Activated CD4-positive, alpha-beta T cell treated with anti-CD3 and anti-CD28 coated beads, Interleukin-2, amount 10 ng/mL, durations not matched to agents 7 days and 5 days (primary cell): ENCODE data around the gene CDC37. TPM values are rescaled to one million over a fixed set of nuclear protein-coding genes. Genes with fewer than 3 reads are reported as not detected.
A peak's percentile ranks its signal among the peaks of the same experiment; 100 is the strongest.

Source experiments
- CTCF ChIA-PET: fragments of 350-600 bp; sonication (Branson Sonifier 250); formaldehyde crosslinking; loops from one replicate; lab custom pipeline; 2021; ENCODE audit warnings: antibody characterized with exemption; lab: Charles Lee
- POLR2A ChIA-PET: fragments of 350-600 bp; sonication (Branson Sonifier 250); formaldehyde crosslinking; loops from one replicate; lab custom pipeline; 2021; ENCODE audit warnings: antibody characterized with exemption; lab: Charles Lee
- DNase-seq: peaks from one replicate; pipeline ENCODE4 v3.0.0-alpha.2; 2020
- H3K27ac Mint-ChIP-seq: one replicate; pipeline ENCODE4 v1.8.0; 2021; ENCODE audit warnings: mild to moderate bottlenecking, moderate library complexity, mixed read lengths
- H3K27me3 Mint-ChIP-seq: one replicate; pipeline ENCODE4 v1.8.0; 2021; ENCODE audit warnings: mixed read lengths
- H3K36me3 Mint-ChIP-seq: one replicate; pipeline ENCODE4 v1.8.0; 2021; ENCODE audit warnings: low read depth, mixed read lengths
- H3K4me1 Mint-ChIP-seq: one replicate; pipeline ENCODE4 v1.8.0; 2021; ENCODE audit warnings: mixed read lengths
- H3K4me3 Mint-ChIP-seq: one replicate; pipeline ENCODE4 v1.8.0; 2021; ENCODE audit warnings: mild to moderate bottlenecking, moderate library complexity, mixed read lengths
- H3K9me3 Mint-ChIP-seq: one replicate; pipeline ENCODE4 v1.8.0; 2021; ENCODE audit warnings: mixed read lengths
- total RNA-seq, 2 experiments: library from RNA; stranded (reverse); gene quantifications; one replicate each; pipeline ENCODE4 v1.2.3, GENCODE V29; 2021

Gene CDC37
- total RNA-seq, 2 experiments from 2014 or later = 200 to 205 TPM

DNA sequence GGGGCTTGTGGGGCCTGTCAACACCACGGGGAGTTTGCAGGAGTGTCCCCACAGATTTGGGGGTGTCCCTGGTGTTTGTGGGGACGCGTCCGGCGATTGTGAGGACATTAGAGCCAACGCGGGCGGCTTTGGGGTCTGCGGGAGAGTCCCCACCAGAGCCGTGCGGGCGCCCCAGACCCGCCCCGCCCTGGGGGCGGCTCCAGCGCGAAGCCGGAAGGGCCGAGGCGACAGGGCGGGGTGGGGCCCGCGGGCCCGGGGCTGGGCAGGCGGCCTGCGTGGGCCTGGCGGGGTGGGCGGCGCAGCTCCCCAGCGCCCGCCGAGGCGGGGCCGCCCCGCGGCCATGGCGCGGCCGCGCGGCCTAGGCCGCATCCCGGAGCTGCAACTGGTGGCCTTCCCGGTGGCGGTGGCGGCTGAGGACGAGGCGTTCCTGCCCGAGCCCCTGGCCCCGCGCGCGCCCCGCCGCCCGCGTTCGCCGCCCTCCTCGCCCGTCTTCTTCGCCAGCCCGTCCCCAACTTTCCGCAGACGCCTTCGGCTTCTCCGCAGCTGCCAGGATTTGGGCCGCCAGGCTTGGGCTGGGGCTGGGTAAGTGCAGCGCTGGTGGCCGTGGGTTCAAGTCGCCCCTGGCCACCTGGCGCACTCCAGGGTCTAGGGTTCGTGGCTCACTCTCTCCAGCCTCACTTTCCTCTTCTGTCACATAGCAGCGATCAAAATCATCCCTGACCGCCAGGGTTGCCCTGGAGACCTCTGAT is 27.3 kb upstream of the CDC37 start:
- ChIA-PET CTCF (interaction anchor here (2.6 to 27.9 kb wide), 3 partner anchors 9 to 25 kb away, joined by 10 to 612 read pairs (median 129); partner anchors contain the start of genes CDC37 and PDE4A), POLR2A (no interaction called here)
- no peak for DNase-seq
- H3K27ac Mint-ChIP-seq = peak overlapping the region; percentile 72
- H3K9me3 Mint-ChIP-seq = no peaks in the 10 kb centered on the region
- peaks cover 40% of the 10 kb centered on the region for H3K27me3 Mint-ChIP-seq
- H3K36me3 Mint-ChIP-seq = peaks cover 9% of the 10 kb centered on the region
- H3K4me3 Mint-ChIP-seq = peak overlapping the region; percentile 72
- H3K4me1 Mint-ChIP-seq = peaks cover 56% of the 10 kb centered on the region

DNA sequence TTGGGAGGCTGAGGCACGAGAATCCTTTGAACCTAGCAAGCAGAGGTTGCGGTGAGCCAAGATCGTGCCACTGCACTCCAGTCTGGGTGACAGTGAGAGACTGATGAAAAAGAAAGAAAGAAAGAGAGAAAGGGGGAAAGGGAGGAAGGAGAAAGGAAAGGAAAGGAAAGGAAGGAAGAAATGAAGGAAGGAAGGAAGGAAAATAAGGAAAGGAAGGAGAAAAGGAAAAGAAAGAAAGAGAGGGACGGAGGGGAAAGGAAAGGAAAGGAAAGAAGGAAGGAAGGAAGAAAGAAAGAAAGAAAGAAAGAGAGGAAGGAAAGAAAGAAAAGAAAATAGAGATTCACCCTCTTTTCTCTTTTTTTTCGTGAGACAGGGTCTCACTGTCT is 25.6 kb upstream of the CDC37 start:
- H3K27me3 Mint-ChIP-seq = peaks cover 41% of the 10 kb centered on the region
- H3K4me1 Mint-ChIP-seq = peaks cover 71% of the 10 kb centered on the region
- POLR2A ChIA-PET = no interaction called here
- CTCF ChIA-PET = interaction anchor here (0.9 to 27.9 kb wide), 7 partner anchors 8 to 267 kb away, joined by 4 to 612 read pairs (median 4); partner anchors contain the start of genes CDC37 and PDE4A
- H3K27ac Mint-ChIP-seq = peak overlapping the region; percentile 73
- no peak for DNase-seq
- H3K9me3 Mint-ChIP-seq = no peaks in the 10 kb centered on the region
- H3K36me3 Mint-ChIP-seq = peaks cover 9% of the 10 kb centered on the region
- no peak overlapping the region for H3K4me3 Mint-ChIP-seq

DNA sequence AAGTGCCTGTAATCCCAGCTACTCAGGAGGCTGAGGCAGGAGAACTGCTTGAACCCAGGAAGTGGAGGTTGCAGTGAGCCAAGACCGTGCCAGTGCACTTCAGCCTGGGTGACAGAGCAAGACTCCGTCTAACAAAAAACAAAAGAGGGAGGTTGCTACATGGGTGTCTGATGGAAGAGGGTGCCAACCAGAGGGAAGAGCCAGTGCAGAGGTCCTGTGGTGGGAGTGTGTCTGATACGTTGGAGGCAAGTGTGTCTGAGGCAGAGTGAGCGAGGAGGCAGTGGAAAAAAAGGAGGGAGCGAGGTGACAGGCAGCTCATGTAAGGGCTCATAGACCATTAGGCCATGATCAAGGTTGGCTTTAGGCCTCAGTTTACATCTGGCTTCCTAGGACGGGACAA is 23.8 kb upstream of the CDC37 start:
- Mint-ChIP-seq H3K36me3 (peaks cover 9% of the 10 kb centered on the region), H3K27ac (peak overlapping the region; percentile 12), H3K4me3 (no peak overlapping the region), H3K27me3 (peaks cover 52% of the 10 kb centered on the region), H3K9me3 (no peaks in the 10 kb centered on the region), H3K4me1 (peaks cover 84% of the 10 kb centered on the region)
- ChIA-PET POLR2A (no interaction called here), CTCF (interaction anchor here (0.6 to 27.9 kb wide), 7 partner anchors 10 to 1931 kb away, joined by 3 to 612 read pairs (median 4); partner anchors contain the start of genes CDC37, ICAM5 and TYK2)
- no peak for DNase-seq

GRCh38 chr19:10424011-10424637 is 20.8 kb upstream of the CDC37 start:
- peak overlapping the region; percentile 58 for H3K27ac Mint-ChIP-seq
- no peaks in the 10 kb centered on the region for H3K9me3 Mint-ChIP-seq
- peak overlapping the region; percentile 68 for H3K4me3 Mint-ChIP-seq
- DNase-seq = peak; percentile 67
- no peaks in the 10 kb centered on the region for H3K36me3 Mint-ChIP-seq
- POLR2A ChIA-PET = interaction anchor here (0.6 to 1.4 kb wide), 3 partner anchors 16 to 54 kb away, joined by 3 read pairs; no protein-coding TSS in a partner anchor
- H3K27me3 Mint-ChIP-seq = peaks cover 52% of the 10 kb centered on the region
- peaks cover 83% of the 10 kb centered on the region for H3K4me1 Mint-ChIP-seq
- CTCF ChIA-PET = interaction anchor here (1.3 to 27.9 kb wide), 6 partner anchors 9 to 165 kb away, joined by 3 to 612 read pairs (median 4); partner anchors contain the start of gene CDC37

DNA sequence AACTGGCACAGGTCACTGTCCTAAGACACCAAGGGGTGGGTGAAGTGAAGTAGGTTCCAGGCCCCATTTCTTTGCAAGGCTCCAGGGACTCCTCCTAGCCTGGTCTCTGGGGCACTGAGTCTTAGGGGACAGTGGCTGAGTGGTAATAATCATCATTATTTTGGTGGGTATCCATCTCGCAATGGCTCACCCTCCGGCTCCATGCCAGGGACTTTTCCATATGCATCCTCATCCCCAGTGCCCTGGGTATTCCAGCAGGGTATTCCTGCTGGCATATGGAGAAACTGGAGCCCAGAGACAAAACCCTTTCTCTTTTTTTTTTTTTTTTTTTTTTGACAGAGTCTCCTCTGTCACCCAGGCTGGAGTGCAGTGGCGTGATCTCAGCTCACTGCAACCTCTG is 19.5 kb upstream of the CDC37 start:
- no peaks in the 10 kb centered on the region for H3K36me3 Mint-ChIP-seq
- DNase-seq = no peak
- H3K9me3 Mint-ChIP-seq = no peaks in the 10 kb centered on the region
- peak overlapping the region; percentile 52 for H3K27ac Mint-ChIP-seq
- no peak overlapping the region for H3K4me3 Mint-ChIP-seq
- peaks cover 51% of the 10 kb centered on the region for H3K27me3 Mint-ChIP-seq
- ChIA-PET POLR2A (no interaction called here), CTCF (interaction anchor here (1.3 to 27.9 kb wide), 5 partner anchors 10 to 164 kb away, joined by 4 to 612 read pairs (median 4); partner anchors contain the start of gene CDC37)
- H3K4me1 Mint-ChIP-seq = peaks cover 80% of the 10 kb centered on the region

- peak overlapping the region; percentile 77 for H3K4me3 Mint-ChIP-seq
- no peak for DNase-seq
- ChIA-PET POLR2A (no interaction called here), CTCF (interaction anchor here (0.5 to 27.9 kb wide), 11 partner anchors 8 to 280 kb away, joined by 3 to 612 read pairs (median 4); partner anchors contain the start of genes CDC37, ICAM5 and TYK2)
- peaks cover 77% of the 10 kb centered on the region for H3K4me1 Mint-ChIP-seq
- peak overlapping the region; percentile 52 for H3K27ac Mint-ChIP-seq
- H3K9me3 Mint-ChIP-seq = no peaks in the 10 kb centered on the region
- H3K27me3 Mint-ChIP-seq = peaks cover 54% of the 10 kb centered on the region
- H3K36me3 Mint-ChIP-seq = no peaks in the 10 kb centered on the region
Observed at GRCh38 chr19:10422046-10422461, 18.7 kb upstream of the CDC37 start.

GRCh38 chr19:10421240-10422045 is 18.1 kb upstream of the CDC37 start:
- H3K27ac Mint-ChIP-seq = peak overlapping the region; percentile 52

DNA sequence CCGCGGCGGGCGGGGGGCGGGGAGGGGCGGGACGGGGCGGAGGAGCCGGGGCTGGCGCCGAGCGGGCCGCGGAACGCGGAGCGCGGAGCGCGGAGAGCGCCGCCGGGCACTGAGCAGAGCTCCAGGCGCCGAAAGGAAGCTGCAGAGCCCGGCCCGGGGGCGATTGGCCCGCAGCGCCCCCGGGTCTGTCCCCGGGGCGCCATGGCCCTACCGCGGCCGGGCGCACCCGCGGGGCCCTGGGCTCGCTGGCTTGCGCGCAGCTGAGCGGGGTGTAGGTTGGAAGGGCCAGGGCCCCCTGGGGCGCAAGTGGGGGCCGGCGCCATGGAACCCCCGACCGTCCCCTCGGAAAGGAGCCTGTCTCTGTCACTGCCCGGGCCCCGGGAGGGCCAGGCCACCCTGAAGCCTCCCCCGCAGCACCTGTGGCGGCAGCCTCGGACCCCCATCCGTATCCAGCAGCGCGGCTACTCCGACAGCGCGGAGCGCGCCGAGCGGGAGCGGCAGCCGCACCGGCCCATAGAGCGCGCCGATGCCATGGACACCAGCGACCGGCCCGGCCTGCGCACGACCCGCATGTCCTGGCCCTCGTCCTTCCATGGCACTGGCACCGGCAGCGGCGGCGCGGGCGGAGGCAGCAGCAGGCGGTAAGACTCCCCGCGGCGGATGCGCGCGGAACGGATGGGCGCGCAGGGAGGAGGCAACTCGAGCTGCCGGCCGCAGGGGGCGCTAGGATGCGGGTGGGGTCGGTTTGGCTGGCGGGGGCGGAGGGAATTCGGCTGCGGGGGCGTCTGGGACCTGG is 17.3 kb upstream of the CDC37 start, which contains the start of gene PDE4A:
TSS of gene PDE4A (plus strand) at position 95 of the 796 bp plus-strand sequence. CDS start at position 322, 227 bp downstream.
- peak within 1 kb of the TSS; percentile 81 for H3K27ac Mint-ChIP-seq
- H3K36me3 Mint-ChIP-seq = peaks cover 3% of the 10 kb centered on the region
- peaks cover 57% of the 10 kb centered on the region for H3K27me3 Mint-ChIP-seq
- H3K4me3 Mint-ChIP-seq = peak within 1 kb of the TSS; percentile 77
- H3K4me1 Mint-ChIP-seq = peaks cover 83% of the 10 kb centered on the region
- ChIA-PET CTCF (interaction anchor here (0.5 to 27.9 kb wide), 11 partner anchors 10 to 282 kb away, joined by 3 to 612 read pairs (median 4); partner anchors contain the start of genes CDC37, ICAM1, ICAM5 and TYK2), POLR2A (interaction anchor here (0.6 kb wide), 1 partner anchor 14 kb away, joined by 3 read pairs; no protein-coding TSS in a partner anchor)
- DNase-seq = peak; percentile 71
- H3K9me3 Mint-ChIP-seq = no peaks in the 10 kb centered on the region

More at GRCh38 chr19:10421240-10422045, 18.1 kb upstream of the CDC37 start:
- Mint-ChIP-seq H3K4me3 (peak overlapping the region; percentile 77), H3K36me3 (peaks cover 3% of the 10 kb centered on the region), H3K9me3 (no peaks in the 10 kb centered on the region), H3K27me3 (peaks cover 59% of the 10 kb centered on the region), H3K4me1 (peaks cover 81% of the 10 kb centered on the region)
- no peak for DNase-seq
- ChIA-PET POLR2A (no interaction called here), CTCF (interaction anchor here (0.5 to 27.9 kb wide), 14 partner anchors 9 to 281 kb away, joined by 3 to 612 read pairs (median 4); partner anchors contain the start of genes CDC37, ICAM1, ICAM5 and TYK2)

GRCh38 chr19:10419646-10420443 is 16.5 kb upstream of the CDC37 start:
- Mint-ChIP-seq H3K9me3 (no peaks in the 10 kb centered on the region), H3K36me3 (peaks cover 4% of the 10 kb centered on the region), H3K4me1 (peaks cover 78% of the 10 kb centered on the region), H3K4me3 (peak overlapping the region; percentile 77), H3K27me3 (peaks cover 57% of the 10 kb centered on the region), H3K27ac (peak overlapping the region; percentile 81)
- ChIA-PET CTCF (interaction anchor here (0.8 to 27.9 kb wide), 4 partner anchors 15 to 149 kb away, joined by 3 to 612 read pairs (median 10); partner anchors contain the start of genes CDC37 and ICAM1), POLR2A (no interaction called here)
- peak; percentile 62 for DNase-seq

- H3K27ac Mint-ChIP-seq = peak overlapping the region; percentile 81
- H3K4me3 Mint-ChIP-seq = peak overlapping the region; percentile 77
- H3K9me3 Mint-ChIP-seq = peaks cover 2% of the 10 kb centered on the region
- peaks cover 55% of the 10 kb centered on the region for H3K27me3 Mint-ChIP-seq
- H3K4me1 Mint-ChIP-seq = peaks cover 74% of the 10 kb centered on the region
- ChIA-PET CTCF (interaction anchor here (0.6 to 27.9 kb wide), 4 partner anchors 11 to 376 kb away, joined by 3 to 612 read pairs (median 66); partner anchors contain the start of gene CDC37), POLR2A (no interaction called here)
- peaks cover 4% of the 10 kb centered on the region for H3K36me3 Mint-ChIP-seq
- DNase-seq = no peak
Observed at GRCh38 chr19:10419200-10419645, 15.9 kb upstream of the CDC37 start.
